SK-N-SH treated with all-trans-retinoic acid at 6 μM for 48 hours (cell line): ENCODE measurements around the gene DLG2.

Experiments used
- BACH2 ChIP-seq: fragments of 250-450 bp; sonication (Bioruptor Pico); IDR thresholded peaks from 2 replicates; pipeline ENCODE4 v1.9.0; 2021; ENCODE audit warnings: mild to moderate bottlenecking, borderline replicate concordance
- TOX ChIP-seq: fragments of 250-450 bp; sonication (Bioruptor Pico); IDR thresholded peaks from 2 replicates; pipeline ENCODE4 v1.8.0; 2021; ENCODE audit warnings: mild to moderate bottlenecking, moderate library complexity, borderline replicate concordance
- ZNF8 ChIP-seq: fragments of 450-650 bp; formaldehyde crosslinking; IDR thresholded peaks from 2 replicates; pipeline ENCODE4 v1.5.0; 2020; ENCODE audit warnings: mild to moderate bottlenecking, moderate library complexity

- TF ChIP-seq TOX (CRISPR knock-in tag) (no peak), BACH2 (CRISPR knock-in tag) (no peak), ZNF8 (CRISPR knock-in tag) (no peak)
These were observed 1230.6 kb downstream of the DLG2 start for GRCh38 chr11:84396521-84396920.
